A673 (cell line): ENCODE data around the gene COL5A2. TPM values are rescaled to one million over a fixed set of nuclear protein-coding genes. Genes with fewer than 3 reads are reported as not detected.

Source experiments
- BruUV-seq: library from RNA; stranded (reverse); fragments of 400-500 nt; replicated peaks from 2 replicates; lab custom pipeline; 2021; lab: Mats Ljungman, UMichigan
- CTCF ChIA-PET: fragments of 300-600 bp; sonication (Branson Sonifier 250); formaldehyde crosslinking; loops from one replicate; lab custom pipeline; 2022; ENCODE audit warnings: antibody characterized with exemption; lab: Charles Lee
- POLR2A ChIA-PET: fragments of 300-600 bp; sonication (Branson Sonifier 250); formaldehyde crosslinking; loops from one replicate; lab custom pipeline; 2022; ENCODE audit warnings: antibody characterized with exemption; ENCODE audit not compliant: low non-redundant PET; lab: Charles Lee
- DNase-seq: peaks from one replicate; pipeline ENCODE4 v3.0.0-alpha.2; 2015; ENCODE audit warnings: low spot score
- H3K27ac ChIP-seq: fragments of 200-600 bp; sonication (generic); 2 replicates; pipeline ENCODE4 v1.5.1; 2016; ENCODE audit warnings: mixed run types, low read depth, mild to moderate bottlenecking, mixed read lengths, antibody characterized with exemption, low read length; ENCODE audit not compliant: poor library complexity, severe bottlenecking
- H3K27me3 ChIP-seq: fragments of 200-600 bp; sonication (generic); replicated peaks from 2 replicates; pipeline ENCODE4 v1.6.1; 2017; ENCODE audit warnings: mixed run types, low read depth, mild to moderate bottlenecking, mixed read lengths, antibody characterized with exemption, low read length; ENCODE audit not compliant: insufficient read depth, poor library complexity
- H3K36me3 ChIP-seq: fragments of 200-600 bp; sonication (generic); 2 replicates; pipeline ENCODE4 v1.6.1; 2016; ENCODE audit warnings: mixed run types, mild to moderate bottlenecking, mixed read lengths, antibody characterized with exemption, low read length; ENCODE audit not compliant: insufficient read depth, poor library complexity, severe bottlenecking
- H3K4me1 ChIP-seq: fragments of 200-600 bp; sonication (generic); 2 replicates; pipeline ENCODE4 v1.6.1; 2017; ENCODE audit warnings: mixed run types, mild to moderate bottlenecking, mixed read lengths, antibody characterized with exemption, low read length; ENCODE audit not compliant: insufficient read depth, poor library complexity, severe bottlenecking
- H3K4me3 ChIP-seq: fragments of 200-600 bp; sonication (generic); 2 replicates; pipeline ENCODE4 v1.5.1; 2016; ENCODE audit warnings: low read depth, mixed run types, mild to moderate bottlenecking, mixed read lengths, low read length; ENCODE audit not compliant: poor library complexity, severe bottlenecking
- H3K9me3 ChIP-seq: fragments of 200-600 bp; sonication (generic); 2 replicates; pipeline ENCODE4 v1.6.1; 2016; ENCODE audit warnings: mixed run types, low read depth, mild to moderate bottlenecking, mixed read lengths, antibody characterized with exemption, low read length; ENCODE audit not compliant: poor library complexity, severe bottlenecking
- CTCF ChIP-seq: fragments of 300-800, 200-600 bp; sonication (generic); conservative IDR thresholded peaks from 2 replicates; pipeline ENCODE4 v1.5.1; 2017; ENCODE audit warnings: low read depth, mild to moderate bottlenecking, antibody characterized with exemption, low read length, moderate library complexity, mixed read lengths
- EZH2 ChIP-seq: fragments of 200-600 bp; sonication (generic); IDR thresholded peaks from 2 replicates; pipeline ENCODE4 v1.6.1; 2017; ENCODE audit warnings: borderline replicate concordance, low read depth, mild to moderate bottlenecking, mixed read lengths, antibody characterized with exemption, low read length; ENCODE audit not compliant: poor library complexity, severe bottlenecking
- intact Hi-C: fragments of 100-400 bp; cut with micrococcal nuclease; formaldehyde crosslinking; loops from one replicate; pipeline ENCODE4 v1.10.0; 2022; ENCODE audit not compliant: unreplicated experiment
- total RNA-seq: library from RNA; stranded (reverse); gene quantifications from 2 replicates; pipeline ENCODE4 v1.2.3, GENCODE V29; 2021

Gene COL5A2
- total RNA-seq, 1 experiment from 2014 or later, result 92.2 TPM

DNA sequence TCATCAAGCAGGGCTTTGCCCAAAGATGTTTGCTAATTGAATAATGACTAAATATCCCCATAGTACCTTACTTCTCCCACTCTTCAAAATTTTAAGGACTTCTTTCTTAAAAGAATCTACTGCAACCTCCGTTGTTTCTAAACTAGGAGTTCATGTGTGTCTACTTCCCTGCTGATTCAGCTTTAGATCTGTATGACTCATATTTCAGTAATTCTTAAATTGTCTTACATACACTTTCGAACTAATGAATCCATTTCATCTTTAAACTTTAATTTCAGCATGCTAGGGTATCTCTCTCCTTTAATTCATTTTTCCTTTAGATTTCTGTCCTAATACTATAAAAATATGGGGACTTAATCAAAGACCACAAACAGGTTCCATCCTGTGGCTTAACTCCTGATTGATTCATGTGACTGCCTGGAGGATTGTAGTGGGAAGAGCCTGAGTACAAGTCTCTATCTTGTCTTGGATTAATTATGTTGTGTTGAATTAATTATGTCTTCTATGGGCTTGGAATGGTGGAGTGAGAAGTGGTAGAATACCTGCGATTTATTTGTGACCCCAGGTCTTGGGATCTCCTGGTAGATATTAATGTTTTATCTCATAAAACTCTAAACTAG lies 24.9 kb upstream of the COL5A2 start:
- no peaks in the 10 kb centered on the region for H3K36me3 ChIP-seq
- peak; percentile 31 for DNase-seq
- peak overlapping the region; percentile 10 for H3K4me3 ChIP-seq
- intact Hi-C loops, result no loop called here
- peaks cover 14% of the 10 kb centered on the region for H3K4me1 ChIP-seq
- CTCF ChIA-PET, result interaction anchor here (0.6 kb wide), 1 partner anchor 61 kb away, joined by 3 read pairs; no protein-coding TSS in a partner anchor
- TF ChIP-seq EZH2 (no peak), CTCF (no peak)
- H3K9me3 ChIP-seq, result no peaks in the 10 kb centered on the region
- no peaks in the 10 kb centered on the region for H3K27me3 ChIP-seq
- no TSS peak for BruUV-seq
- POLR2A ChIA-PET, result no interaction called here
- H3K27ac ChIP-seq, result peak overlapping the region; percentile 17

- CTCF ChIA-PET, result no interaction called here
- intact Hi-C loops, result no loop called here
- Histone ChIP-seq H3K9me3 (no peaks in the 10 kb centered on the region), H3K27ac (no peak overlapping the region), H3K4me3 (no peak overlapping the region), H3K36me3 (no peaks in the 10 kb centered on the region), H3K4me1 (peaks cover 10% of the 10 kb centered on the region), H3K27me3 (no peaks in the 10 kb centered on the region)
- no TSS peak for BruUV-seq
- no peak for TF ChIP-seq CTCF
- TF ChIP-seq EZH2, result no peak
- POLR2A ChIA-PET, result no interaction called here
- DNase-seq, result no peak
Observed at GRCh38 chr2:189203177-189203799, 23.7 kb upstream of the COL5A2 start.

DNA sequence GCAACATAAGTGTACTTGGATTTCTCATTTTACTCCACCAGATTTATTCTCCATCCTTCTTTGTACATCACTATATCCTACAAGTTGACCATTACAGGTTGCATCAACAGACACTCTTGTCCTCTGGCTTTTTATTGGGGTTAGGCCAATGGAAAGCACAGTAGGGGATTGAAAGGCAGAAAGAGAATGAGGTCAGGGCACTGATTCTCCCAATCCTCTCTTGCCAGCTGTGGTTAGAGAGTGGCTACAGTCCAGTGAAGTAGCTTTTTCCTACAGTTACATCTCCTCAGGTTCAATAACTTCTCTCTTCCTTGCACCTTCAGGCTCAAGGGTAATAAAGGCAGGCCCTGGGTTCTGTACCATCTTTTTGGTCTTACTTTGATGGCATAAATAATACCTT lies 20.2 kb upstream of the COL5A2 start:
- TF ChIP-seq EZH2 (no peak), CTCF (no peak)
- POLR2A ChIA-PET, result no interaction called here
- no peak overlapping the region for H3K4me3 ChIP-seq
- H3K4me1 ChIP-seq, result peaks cover 8% of the 10 kb centered on the region
- no peak overlapping the region for H3K27ac ChIP-seq
- H3K27me3 ChIP-seq, result no peaks in the 10 kb centered on the region
- CTCF ChIA-PET, result no interaction called here
- BruUV-seq, result no TSS peak
- no peak for DNase-seq
- H3K36me3 ChIP-seq, result no peaks in the 10 kb centered on the region
- H3K9me3 ChIP-seq, result no peaks in the 10 kb centered on the region
- intact Hi-C loops, result no loop called here
